SK-N-DZ (cell line): Measurements from ENCODE around the gene MEF2A.

Experiments used
- DNase-seq: peaks from one replicate; pipeline ENCODE4 v3.0.0-alpha.2; 2015; ENCODE audit warnings: low spot score

The MEF2A gene

DNA sequence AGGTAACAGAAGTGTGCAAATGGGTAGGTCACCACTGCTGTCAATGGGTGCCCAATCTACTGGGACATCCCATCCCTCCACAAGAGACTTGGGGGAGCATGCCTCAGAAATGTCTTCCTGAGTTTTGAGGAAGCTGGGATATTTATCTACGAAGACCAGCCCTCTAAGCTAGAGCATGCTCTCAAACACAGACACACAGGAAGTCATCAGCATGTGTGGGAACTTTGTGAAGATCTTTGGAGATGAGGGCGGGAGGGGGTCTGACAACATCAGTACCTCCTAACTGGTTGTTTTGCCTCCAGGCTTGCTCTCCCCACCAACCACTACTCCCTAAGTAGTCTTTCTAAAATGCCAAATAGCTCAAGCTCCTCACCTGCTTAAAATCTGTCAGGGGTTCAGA lies 3.5 kb upstream of the MEF2A start:
- no peak for DNase-seq

DNA sequence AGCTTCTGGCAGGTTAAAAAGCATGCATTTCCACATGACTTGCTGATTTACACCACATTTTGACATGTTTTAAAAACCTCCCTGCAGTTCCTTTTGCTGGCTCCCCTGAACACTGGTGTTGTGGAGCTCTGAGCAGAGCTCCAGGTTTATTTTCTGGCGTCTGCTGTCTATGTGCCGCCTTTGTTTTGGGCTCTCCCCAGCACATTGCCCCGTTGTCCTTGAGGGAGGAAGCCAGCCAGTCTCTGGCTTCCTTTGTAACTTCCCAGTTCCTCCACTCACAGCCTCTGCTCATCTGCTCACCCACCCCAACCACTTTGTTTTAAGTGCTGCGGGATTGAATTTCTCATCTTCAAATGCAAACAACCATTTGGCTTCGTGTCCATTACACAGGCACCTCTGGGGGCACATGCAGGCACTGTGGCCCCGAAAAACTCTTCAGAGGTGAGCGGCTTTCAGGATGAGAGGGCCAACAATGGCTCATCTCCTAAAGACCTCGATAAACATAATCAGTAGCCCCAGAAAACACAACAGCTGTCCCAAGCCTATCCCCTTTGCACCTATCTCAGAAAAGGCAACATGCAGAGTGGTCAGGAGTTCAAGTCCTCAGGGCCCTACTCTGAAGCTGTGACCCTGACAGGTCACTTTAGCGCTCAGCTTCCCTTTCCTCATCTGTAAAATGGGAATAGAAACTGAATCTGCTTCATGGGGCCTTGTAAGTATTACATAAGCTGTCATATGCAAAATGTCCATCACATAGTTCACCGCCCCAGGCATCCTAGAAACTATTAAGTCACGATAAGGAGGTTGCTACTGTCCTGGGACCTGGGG lies 1.3 kb upstream of the MEF2A start:
- peak; percentile 31 for DNase-seq

DNA sequence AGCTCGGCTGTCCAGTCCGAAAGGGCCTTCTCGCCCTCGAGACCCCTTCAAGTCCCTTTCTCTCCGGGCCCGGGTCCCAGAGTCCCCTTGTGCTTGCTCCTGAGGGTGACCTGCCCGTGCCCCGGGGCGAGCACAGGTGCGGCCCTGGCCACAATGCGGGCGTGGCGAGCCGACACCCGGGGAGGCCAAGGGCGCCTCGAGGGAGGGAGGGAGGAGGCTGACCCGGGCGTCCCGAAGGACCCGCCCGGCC lies 810 bp upstream of the MEF2A start:
- DNase-seq = no peak

DNA sequence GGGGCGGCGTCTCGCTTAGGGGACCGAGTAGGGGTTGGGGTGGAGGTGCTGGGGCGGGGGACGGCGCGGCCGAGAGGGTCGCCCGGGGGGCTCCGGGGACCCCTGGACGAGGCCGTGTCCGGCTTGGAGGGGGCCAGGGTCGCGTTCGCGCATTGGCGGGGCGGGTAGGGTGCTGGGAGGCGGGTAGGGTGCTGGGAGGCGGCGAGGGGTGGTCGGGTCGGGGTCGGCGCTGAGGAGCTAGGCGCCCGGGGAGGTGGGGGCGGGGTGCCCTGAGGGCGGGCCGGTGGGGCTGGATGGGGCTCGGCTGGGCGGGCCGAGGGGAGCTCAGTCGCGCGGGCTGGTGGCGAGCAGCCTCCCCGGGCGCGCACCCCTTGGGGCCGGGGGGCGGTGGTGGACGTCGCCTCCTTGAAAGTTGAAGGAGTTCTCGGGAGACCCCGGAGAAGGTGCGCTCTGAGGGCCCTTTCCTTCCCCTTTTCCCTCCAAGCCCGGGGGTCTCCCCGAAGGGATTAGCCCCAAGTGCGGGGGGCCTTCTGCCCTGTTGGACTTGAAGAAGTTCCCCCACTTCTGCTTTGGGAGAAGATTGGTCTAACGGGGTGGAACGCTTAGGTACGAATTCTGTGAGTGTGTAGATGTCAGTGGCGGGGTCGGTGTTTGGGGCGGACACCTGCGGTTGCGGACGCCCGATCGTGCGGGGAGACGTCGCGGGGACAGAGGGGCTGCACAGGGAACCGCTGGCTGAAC lies 543 bp downstream of the MEF2A start:
- no peak for DNase-seq

DNA sequence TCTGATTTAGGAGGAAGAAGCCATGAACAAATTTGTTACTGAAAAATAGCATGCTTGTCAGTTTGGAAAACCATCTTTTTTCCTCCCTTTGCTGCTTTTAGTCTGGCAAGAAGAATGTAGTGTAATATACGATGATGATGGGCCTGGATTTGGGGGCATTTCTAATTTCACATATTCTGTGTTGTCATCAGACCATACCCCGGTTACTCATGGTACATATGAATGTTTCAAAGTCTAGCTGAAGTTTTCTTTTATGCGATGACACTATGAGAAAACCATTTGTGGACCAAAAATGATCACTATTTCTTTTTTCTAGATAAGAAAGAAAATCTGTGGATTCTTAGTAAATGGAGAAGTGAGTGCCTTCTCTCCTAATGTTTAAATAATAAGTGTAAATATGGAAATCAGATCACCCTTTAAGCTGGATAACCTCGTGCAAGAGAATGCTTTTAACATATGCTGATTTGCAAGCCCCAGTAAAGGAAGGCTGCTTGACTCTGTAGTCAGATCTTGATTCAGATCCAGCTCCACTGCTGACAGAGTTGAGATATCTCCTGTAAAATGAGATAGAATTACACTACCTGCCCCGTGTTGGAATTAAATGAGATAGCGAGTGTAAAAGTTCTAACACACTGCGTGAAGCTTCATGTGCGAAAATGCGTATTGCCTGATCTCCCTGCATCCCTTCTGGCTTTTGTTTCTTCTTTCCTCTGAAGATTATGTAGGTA lies 3.0 kb downstream of the MEF2A start:
- no peak for DNase-seq

DNA sequence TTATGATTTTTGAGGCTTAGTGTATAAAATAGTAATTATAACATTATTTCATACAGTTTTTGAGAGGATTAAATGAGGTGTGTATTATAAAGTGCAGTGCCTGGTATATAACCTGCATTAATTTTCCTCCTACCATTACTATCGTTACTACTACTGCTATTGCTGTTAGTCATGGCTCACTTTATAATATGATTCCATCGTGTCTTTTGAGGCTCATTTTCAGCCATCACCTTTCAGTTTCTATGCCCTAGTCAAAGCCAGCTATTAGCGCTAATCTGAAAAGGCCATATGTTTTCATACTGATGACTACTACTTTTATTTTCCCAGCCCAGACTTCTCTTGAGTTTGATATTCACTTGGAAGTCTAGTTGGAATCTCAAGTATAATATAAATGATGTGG lies 5.5 kb downstream of the MEF2A start:
- DNase-seq = no peak

DNA sequence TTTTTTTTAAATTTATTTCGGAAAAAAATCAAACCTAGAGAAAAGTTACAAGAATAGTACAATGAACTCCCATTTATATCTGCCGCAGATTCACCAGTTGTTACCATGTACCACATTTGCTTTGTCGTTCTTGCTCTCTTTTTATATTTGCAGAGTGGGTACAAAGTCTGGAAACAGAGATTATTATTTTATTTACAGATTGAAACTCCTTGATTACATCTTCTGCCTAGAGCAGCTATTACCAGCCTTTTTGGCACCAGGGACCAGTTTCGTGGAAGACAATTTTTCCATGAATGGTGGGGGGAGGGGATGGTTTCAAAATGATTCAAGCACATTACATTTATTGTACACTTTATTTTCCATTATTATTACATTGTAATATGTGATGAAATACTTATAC lies 8.3 kb downstream of the MEF2A start:
- no peak for DNase-seq

DNA sequence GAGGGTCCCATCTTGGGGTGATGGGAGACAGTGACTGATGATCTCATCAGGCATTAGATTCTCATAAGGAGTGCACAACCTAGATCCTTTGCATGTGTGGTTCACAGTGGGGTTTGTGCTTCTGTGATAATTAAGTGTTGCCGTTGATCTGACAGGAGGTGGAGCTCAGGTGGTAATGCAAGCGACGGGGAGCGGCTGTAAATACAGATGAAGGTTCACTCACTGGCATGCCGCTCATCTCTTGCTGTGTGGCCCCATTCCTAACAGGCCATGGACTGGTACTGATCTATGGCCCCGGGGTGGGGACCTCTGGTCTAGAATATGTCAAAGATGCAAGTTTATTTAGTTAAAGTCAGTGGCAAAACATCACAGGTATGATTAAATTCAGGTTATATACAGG lies 8.7 kb downstream of the MEF2A start:
- DNase-seq = no peak

DNA sequence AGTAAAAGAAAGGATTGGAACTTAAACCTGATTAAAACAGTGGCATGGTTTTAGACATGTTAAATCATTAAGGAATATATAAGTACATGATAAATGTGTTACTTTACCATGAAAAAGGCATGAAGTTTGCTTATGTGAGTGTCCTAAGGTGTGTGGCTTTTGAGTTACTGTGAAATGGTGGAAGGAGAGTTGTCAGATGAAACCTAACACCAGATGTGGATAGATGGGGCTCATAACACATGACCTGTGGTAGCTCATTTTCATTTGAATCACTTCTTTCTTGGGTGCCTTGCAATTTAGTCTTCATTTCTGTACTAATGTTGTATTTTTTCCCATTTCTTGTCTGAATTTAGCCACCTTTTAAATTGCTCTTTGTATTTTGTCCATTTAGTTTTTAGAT lies 13.0 kb downstream of the MEF2A start:
- DNase-seq = no peak

DNA sequence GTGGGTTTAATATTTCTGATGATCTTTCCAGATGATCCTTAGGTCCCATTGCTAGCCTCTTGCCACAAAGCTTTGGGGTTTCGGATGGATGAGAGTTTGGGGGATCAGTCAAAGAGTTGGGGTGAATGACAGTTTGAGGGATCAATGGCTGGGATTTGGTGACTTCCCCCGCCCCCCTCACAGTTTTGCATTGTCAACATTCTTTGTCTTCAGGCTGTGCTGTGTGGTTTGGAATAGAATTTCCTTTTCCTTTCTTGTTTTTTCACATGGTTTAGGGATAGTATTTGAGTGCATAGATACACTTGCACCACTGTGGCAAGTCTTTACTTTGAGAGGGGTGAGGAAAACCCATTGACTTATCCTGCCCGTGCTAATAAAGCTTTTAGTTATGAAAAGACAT lies 14.3 kb downstream of the MEF2A start:
- DNase-seq = no peak

DNA sequence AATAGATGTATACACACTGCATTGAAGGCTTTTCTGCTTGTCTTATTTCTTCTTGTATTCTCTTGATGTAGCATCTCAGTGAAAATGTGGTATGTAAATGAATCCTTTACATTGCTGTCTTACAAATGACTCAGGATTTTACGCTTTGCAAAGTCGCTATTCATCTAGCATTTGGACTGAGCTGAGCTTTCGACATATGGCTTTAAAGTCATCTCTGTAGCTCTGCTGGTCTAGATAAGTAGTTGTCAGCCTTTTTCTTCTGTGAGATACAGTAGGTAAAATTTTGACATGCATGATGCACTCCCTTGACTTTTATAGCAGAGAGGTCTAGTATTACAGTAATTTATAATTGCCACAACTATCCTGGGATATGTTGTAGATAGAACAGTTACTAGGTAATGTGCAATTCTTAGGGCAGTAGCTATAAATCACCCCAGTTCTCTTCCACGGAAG lies 16.8 kb downstream of the MEF2A start:
- no peak for DNase-seq

DNA sequence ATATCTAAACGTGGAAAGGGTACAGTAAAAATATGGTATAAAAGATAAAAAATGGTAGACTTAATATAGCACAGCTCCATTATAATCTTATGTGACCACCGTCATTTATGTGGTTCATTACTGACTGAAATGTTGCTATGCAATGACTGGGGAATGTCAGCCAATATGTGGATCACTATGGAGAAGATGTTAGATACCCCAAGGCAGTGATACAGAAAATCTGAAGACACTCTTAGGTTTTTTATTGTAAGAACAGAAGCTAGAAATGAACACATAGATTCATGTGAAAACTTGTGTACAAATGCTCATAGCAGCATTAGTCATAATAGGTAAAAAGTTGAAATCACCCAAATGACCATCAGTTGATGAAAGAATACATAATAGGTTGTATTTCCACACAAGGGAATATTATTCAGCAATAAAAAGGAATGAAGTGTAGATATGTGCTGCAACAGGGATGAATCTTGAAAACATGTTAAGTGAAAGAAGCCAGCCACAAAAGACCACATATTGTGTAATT lies 18.4 kb downstream of the MEF2A start:
- no peak for DNase-seq

DNA sequence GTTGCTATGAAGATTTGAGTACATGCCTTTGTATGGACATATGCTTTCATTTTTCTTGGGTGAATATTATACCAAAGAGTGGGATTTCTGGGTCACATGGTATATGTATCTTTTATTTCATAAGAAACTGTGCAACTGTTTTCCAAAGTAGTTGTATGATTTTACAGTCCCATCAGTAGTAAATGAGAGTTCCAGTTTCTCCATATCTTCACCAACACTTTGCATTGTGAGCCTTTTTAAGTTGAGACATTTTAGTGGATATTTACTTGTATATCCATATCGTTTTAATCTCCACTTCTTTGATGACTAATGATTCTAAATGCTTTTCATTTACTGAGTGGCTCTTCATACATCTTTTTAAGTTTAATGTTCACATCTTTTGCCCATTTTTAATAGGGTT lies 20.3 kb downstream of the MEF2A start:
- DNase-seq = no peak

DNA sequence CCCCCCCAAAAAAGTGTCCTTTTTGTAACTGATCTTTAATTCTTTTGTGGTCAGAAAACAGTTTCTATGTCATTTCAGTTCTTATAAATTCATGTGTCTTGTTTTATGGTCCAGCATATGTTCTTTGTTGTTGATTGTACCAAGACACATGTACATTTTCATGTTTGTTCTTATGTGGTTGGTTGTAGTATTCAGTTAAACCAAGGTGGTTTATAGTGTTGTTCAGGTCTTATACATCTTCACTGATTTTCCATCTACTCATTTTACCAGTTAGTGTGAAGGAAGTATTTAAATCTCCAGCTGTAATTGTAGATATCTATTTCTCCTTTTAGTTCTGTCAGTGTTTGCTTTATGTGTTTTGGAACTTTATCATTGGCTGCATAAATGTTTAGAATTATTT lies 24.0 kb downstream of the MEF2A start:
- DNase-seq = no peak

DNA sequence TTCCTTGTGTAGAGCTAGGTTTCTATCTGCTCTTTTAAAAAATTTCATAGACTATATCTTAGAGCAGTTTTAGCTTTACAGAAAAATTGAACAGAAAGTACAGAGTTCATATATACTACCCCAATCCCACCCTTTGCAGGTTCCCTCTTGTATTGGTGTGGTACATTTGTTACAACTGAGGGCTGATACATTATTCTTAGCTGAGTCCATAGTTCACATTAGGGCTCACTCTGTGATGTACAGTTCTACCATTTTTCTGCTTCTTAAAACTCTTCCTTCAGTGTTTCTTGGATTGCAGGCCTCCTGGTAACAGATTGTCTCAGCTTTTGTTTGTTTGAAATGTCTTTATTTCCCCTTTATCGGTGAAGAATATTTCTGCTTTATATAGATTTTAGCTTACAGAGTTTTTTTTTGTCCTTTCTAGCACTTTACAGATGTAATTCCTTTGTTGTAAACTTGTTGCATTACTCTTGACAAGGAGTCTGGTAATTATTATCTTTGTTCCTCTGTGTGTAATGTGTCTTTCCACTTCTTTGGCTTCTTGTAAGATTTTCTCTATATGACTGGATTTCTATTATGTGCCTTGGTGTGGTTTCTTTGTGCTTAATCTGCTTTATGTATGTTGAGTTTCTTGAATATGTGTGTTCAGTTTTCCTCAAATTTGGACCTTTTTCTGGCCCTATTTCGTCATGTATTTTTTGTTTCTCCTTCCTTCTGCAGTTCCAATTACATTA lies 25.3 kb downstream of the MEF2A start:
- DNase-seq = no peak

DNA sequence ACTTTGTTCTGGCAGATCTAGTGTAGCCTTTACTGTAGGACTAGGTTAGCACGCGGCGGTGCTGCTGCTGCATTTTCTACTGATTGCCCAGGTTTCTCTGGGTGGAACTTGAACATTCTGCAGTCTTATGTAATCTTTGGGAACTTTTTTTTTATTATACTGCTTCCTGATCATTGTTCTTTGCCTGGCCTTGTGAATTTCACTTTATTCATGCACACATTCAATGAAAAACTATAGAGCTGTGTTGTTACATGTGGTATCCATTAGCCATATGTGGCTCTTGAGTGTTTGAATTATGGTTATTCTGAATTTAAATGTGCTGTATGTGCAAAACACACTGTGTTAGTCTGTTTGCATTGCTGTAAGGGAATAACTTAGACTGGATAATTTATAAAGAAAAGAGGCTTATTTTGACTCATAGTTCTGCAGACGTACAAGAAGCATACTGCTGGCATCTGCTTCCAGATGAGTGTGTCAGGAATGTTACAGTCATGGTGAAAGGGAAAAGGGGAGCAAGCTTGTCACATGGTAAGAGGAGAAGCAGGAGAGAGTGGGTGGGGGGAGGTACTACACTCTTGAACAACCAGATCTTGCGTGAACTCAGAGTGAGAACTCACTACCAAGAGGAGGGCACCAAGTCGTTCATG lies 26.5 kb downstream of the MEF2A start:
- no peak for DNase-seq

DNA sequence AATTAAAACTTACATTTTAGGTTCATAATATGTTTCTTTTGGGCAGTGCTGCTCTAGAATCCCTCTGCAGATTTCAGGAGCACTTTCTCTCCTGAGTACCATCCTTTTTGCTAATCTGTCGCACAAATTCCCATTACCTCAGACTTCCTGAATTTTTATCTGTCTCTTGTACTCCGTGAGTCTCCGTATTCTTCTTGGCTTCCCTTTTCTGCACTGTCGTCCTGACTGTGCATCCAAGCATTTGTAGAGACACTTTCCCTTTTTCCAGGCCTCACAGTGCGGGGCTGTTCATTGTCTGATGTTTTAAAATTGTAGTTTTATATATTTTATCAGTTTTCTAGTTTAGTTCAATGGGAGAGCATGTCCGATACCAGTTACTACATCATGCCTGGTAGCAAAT lies 27.3 kb downstream of the MEF2A start:
- no peak for DNase-seq

DNA sequence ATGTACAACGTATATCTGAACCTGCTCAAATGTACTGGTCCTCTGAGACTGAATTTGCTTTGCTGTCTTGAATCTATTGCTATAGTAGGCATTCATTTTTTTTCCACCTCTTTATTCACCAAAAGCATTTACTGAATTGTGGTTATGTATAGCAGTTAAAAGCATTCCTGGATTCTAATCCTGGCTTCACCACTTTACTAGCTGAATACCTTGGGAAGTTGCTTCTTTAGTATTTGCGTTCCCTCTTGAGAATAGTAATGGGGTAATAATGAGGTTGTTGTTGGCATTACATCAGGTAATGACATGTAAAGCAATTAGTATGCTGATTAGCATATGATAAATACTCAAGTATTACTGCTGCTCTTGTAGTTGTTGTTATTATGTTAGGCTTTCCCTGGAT lies 29.1 kb downstream of the MEF2A start:
- DNase-seq = no peak

DNA sequence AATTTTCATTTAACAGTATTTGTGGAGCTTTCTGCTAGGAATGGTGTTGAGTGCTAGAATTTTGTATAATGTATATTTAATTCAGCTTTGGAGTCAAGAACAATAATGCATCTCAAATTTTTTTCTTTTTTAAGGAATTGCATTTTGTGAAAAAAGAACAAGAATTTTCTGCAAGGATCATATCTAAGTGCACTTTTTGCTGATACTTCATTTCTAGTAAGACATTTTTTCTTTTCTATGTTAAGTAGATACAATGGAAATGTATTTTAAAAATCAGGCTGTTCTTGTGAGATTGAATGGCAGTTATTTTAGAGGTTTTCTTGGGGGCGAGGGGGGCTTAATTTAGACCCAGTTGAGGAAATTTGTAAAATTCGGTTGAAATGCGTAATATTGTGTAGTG lies 32.5 kb downstream of the MEF2A start:
- no peak for DNase-seq

DNA sequence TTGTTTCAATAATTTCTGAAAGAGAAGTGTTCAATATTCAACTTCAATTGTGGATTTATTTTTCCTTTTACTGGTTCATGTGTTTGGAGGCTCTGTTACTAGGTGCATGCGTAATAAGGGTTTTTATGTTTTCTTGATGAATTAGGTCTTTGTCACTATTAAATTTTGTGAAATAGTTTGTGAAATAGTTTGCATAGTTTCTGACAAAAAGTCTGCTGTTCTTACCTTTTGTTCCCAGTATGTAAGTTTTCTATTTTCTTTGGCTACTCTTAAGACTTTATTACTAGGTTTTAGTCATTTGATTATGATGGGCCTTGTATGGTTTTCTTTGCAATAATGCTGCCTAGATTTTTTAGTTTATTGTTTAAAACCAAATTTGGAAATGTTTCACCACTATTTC lies 38.0 kb downstream of the MEF2A start:
- no peak for DNase-seq

DNA sequence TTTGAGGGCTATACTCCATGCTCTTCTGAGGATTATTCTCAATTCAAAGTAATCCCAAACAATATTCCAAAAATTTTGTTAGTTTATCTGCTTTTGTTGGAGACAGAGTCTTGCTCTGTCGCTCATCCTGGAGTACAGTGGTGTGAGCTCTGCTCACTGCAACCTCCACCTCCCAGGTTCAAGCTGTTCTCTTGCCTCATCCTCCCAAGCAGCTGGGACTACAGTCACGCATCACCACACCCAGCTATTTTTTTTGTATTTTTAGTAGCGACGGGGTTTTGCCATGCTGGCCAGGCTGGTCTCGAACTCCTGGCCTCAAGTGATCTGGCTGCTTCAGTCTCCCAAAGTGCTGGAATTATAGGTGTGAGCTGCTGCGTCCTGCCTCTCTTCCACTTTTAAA lies 39.1 kb downstream of the MEF2A start:
- no peak for DNase-seq
